HUES48 (cell line): ENCODE measurements around the gene CA12.

Experiments used
- H3K27ac ChIP-seq: one replicate; pipeline ENCODE4 v1.7.0; 2013; ENCODE audit warnings: low read depth, low read length, inconsistent platforms
- H3K27me3 ChIP-seq: 2 replicates; pipeline ENCODE4 v1.6.1; 2013; ENCODE audit warnings: mild to moderate bottlenecking, low read length; ENCODE audit not compliant: control insufficient read depth, insufficient read depth
- H3K36me3 ChIP-seq: 2 replicates; pipeline ENCODE4 v1.6.1; 2013; ENCODE audit warnings: low read length; ENCODE audit not compliant: control insufficient read depth, insufficient read depth
- H3K4me1 ChIP-seq: 2 replicates; pipeline ENCODE4 v1.6.1; 2013; ENCODE audit warnings: mild to moderate bottlenecking, low read length; ENCODE audit not compliant: control insufficient read depth, insufficient read depth
- H3K4me3 ChIP-seq: 2 replicates; pipeline ENCODE4 v1.5.1; 2013; ENCODE audit warnings: mild to moderate bottlenecking, low read depth, low read length
- H3K9ac ChIP-seq: 2 replicates; pipeline ENCODE4 v1.6.1; 2013; ENCODE audit warnings: mild to moderate bottlenecking, low read depth, low read length, moderate library complexity
- H3K9me3 ChIP-seq: 2 replicates; pipeline ENCODE4 v1.6.1; 2013; ENCODE audit warnings: low read length; ENCODE audit not compliant: control insufficient read depth, insufficient read depth

CA12 gene

DNA sequence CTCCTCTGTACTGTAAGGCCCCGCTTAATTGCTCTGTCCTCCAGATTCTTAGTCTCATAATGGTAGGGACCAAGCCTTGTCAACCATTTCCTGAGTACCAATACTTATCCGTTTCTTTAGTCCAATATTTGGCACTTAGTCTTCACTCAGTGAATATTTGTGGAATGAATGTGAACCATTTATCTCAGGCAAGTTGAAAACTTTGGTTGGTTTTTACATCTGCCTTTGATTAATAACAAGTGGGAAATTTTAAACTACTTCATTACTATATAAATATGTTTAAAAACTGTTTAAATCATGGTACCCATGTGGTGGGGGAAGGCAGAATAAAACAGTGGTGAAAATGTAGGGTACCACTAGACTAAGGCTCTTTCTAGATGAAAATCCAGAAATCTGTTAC lies 15.2 kb downstream of the CA12 start:
- Histone ChIP-seq H3K27me3 (no peaks in the 10 kb centered on the region), H3K36me3 (no peaks in the 10 kb centered on the region), H3K4me1 (peaks cover 23% of the 10 kb centered on the region), H3K9me3 (no peaks in the 10 kb centered on the region), H3K4me3 (no peak overlapping the region), H3K9ac (no peak overlapping the region), H3K27ac (no peak overlapping the region)

GRCh38 chr15:63365273-63365680 lies 16.4 kb downstream of the CA12 start:
- H3K9ac ChIP-seq, result no peak overlapping the region
- no peaks in the 10 kb centered on the region for H3K9me3 ChIP-seq
- no peak overlapping the region for H3K27ac ChIP-seq
- H3K36me3 ChIP-seq, result no peaks in the 10 kb centered on the region
- no peak overlapping the region for H3K4me3 ChIP-seq
- peaks cover 19% of the 10 kb centered on the region for H3K4me1 ChIP-seq
- no peaks in the 10 kb centered on the region for H3K27me3 ChIP-seq

- H3K27me3 ChIP-seq, result no peaks in the 10 kb centered on the region
- no peak overlapping the region for H3K27ac ChIP-seq
- H3K9ac ChIP-seq, result no peak overlapping the region
Observed at GRCh38 chr15:63364399-63365272, 17.0 kb downstream of the CA12 start.

DNA sequence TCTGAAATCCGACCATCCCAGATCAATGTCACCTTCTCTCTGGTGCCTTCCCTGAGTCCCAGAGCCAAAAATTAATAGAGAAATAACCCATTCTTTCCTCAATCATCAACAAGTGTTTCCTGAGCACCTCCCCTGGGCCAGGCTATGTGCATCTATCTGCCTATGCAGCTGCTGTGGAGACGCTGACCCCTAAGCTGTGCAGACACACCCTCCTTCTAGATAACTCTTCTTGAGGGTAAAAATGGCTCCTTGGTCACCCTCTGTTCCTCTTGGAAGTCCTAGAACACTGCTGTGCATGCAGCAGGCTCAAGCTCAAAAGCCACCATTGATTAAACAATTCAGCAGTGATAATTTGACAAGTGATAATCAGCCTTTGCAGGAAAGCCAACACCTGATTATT lies 18.4 kb downstream of the CA12 start:
- Histone ChIP-seq H3K4me1 (peaks cover 15% of the 10 kb centered on the region), H3K9me3 (no peaks in the 10 kb centered on the region), H3K4me3 (no peak overlapping the region), H3K27me3 (no peaks in the 10 kb centered on the region), H3K27ac (no peak overlapping the region), H3K9ac (no peak overlapping the region), H3K36me3 (no peaks in the 10 kb centered on the region)

More at GRCh38 chr15:63364399-63365272, 17.0 kb downstream of the CA12 start:
- Histone ChIP-seq H3K4me3 (no peak overlapping the region), H3K9me3 (no peaks in the 10 kb centered on the region), H3K4me1 (peaks cover 19% of the 10 kb centered on the region), H3K36me3 (no peaks in the 10 kb centered on the region)

DNA sequence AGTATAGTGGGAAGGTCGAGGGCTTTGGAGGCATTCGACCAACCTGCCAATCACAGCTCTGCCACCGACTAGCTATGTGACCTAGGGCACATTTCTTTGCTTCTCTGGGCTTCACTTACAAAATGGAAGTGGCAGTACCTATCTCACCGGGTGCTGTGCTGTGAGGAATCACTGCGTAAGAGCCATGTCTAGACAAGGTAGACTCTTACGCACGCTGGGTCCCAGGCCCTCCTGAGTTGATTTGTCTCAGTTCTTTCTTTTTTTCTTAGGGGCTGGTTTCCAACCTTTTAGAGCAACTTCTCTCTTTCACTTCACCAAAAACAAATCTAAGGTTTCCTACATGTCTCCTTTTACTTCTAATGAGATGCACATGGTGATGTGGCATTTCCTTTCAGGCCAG lies 18.8 kb downstream of the CA12 start:
- H3K27me3 ChIP-seq, result no peaks in the 10 kb centered on the region
- no peaks in the 10 kb centered on the region for H3K36me3 ChIP-seq
- H3K27ac ChIP-seq, result no peak overlapping the region
- no peaks in the 10 kb centered on the region for H3K9me3 ChIP-seq
- peaks cover 15% of the 10 kb centered on the region for H3K4me1 ChIP-seq
- no peak overlapping the region for H3K9ac ChIP-seq
- H3K4me3 ChIP-seq, result no peak overlapping the region

- H3K4me1 ChIP-seq, result peaks cover 15% of the 10 kb centered on the region
- H3K36me3 ChIP-seq, result no peaks in the 10 kb centered on the region
- H3K4me3 ChIP-seq, result no peak overlapping the region
- no peaks in the 10 kb centered on the region for H3K9me3 ChIP-seq
- no peak overlapping the region for H3K9ac ChIP-seq
- H3K27ac ChIP-seq, result no peak overlapping the region
- no peaks in the 10 kb centered on the region for H3K27me3 ChIP-seq
Observed at GRCh38 chr15:63362196-63362595, 19.4 kb downstream of the CA12 start.

- no peak overlapping the region for H3K4me3 ChIP-seq
- no peak overlapping the region for H3K9ac ChIP-seq
- H3K27ac ChIP-seq, result no peak overlapping the region
- no peaks in the 10 kb centered on the region for H3K36me3 ChIP-seq
- no peaks in the 10 kb centered on the region for H3K27me3 ChIP-seq
- peaks cover 15% of the 10 kb centered on the region for H3K4me1 ChIP-seq
- no peaks in the 10 kb centered on the region for H3K9me3 ChIP-seq
Observed at GRCh38 chr15:63360170-63360569, 21.5 kb downstream of the CA12 start.

DNA sequence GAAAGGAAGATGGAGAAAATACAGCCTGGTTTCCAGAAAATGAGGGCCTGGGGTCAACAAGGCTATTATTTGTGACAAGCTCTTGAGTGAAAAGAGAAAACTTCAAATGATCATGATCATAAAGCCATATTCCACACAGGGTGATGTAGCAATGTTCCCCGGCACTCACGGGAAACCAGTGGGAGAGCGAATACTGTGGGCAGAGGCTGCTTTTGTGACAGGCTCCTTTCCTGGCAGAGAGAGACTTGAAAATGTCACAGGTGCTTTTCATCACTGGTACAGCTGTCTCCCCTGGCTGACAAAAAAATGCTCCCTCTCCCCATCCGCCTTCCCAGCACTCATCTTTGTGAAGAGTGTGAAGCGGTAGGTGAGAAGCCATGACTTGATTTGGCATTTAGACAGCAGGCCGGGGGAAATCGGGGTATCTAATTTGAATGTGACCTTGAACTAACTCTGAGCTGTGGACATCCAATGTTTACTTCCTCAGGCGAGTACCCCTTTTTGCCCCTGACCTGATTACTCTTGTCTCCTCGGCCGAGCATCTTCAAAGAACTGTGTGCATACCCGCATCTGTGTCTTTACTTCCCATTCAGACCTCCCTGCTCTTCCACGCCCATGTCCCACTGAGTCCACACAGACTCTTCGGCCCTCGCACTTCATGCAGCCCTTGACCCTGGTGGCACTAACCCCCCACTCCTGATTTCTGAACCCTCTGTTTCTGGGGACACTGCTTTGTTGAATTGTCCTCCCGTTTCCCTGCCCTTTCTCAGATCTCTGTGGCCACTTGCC lies 23.2 kb downstream of the CA12 start:
- H3K9me3 ChIP-seq, result no peaks in the 10 kb centered on the region
- H3K4me3 ChIP-seq, result no peak overlapping the region
- no peaks in the 10 kb centered on the region for H3K27me3 ChIP-seq
- peaks cover 15% of the 10 kb centered on the region for H3K4me1 ChIP-seq
- H3K36me3 ChIP-seq, result no peaks in the 10 kb centered on the region
- no peak overlapping the region for H3K9ac ChIP-seq
- no peak overlapping the region for H3K27ac ChIP-seq

- no peak overlapping the region for H3K9ac ChIP-seq
- H3K4me3 ChIP-seq, result no peak overlapping the region
- H3K27ac ChIP-seq, result no peak overlapping the region
- no peaks in the 10 kb centered on the region for H3K36me3 ChIP-seq
- H3K27me3 ChIP-seq, result no peaks in the 10 kb centered on the region
- H3K9me3 ChIP-seq, result no peaks in the 10 kb centered on the region
- H3K4me1 ChIP-seq, result peaks cover 13% of the 10 kb centered on the region
Observed at GRCh38 chr15:63357731-63358130, 23.9 kb downstream of the CA12 start.

DNA sequence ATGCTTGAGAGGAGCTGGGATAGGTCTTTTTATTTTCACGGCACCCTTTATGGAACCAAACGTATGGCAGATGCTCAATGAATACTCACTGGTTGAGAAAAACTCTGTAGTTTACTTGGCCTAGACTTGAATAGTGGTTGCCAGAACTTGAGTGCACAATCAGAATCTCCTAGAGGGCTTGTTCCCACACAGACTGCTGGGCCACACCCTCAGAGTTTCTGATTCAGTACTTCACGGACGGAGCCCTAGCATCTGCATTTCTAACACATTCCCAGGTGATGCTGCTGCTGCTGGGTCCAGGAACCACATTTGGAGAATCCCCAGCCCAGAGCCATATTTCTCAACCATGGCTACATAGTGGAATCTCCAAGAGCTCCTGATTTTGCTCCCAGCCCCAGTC lies 24.6 kb downstream of the CA12 start:
- H3K9ac ChIP-seq, result no peak overlapping the region
- no peaks in the 10 kb centered on the region for H3K27me3 ChIP-seq
- no peak overlapping the region for H3K4me3 ChIP-seq
- H3K36me3 ChIP-seq, result no peaks in the 10 kb centered on the region
- no peak overlapping the region for H3K27ac ChIP-seq
- peaks cover 6% of the 10 kb centered on the region for H3K4me1 ChIP-seq
- H3K9me3 ChIP-seq, result no peaks in the 10 kb centered on the region
